Transverse colon (tissue), 4 donors: ENCODE measurements around the gene TMC3. TPM values are rescaled to one million over a fixed set of nuclear protein-coding genes. Genes with fewer than 3 reads are reported as not detected.
"Not testable (repeated sequence)": the region's sequence is repeated elsewhere in the genome, so short reads cannot be mapped to it uniquely, and the experiment has no call there.

Experiments used
- DNase-seq: peaks from one replicate; pipeline ENCODE4 v3.0.0-alpha.2; 2019
- H3K27ac ChIP-seq, 4 donors: fragments of 200-600 bp; sonication (generic); 2 replicates each; pipeline ENCODE4 v1.5.1; 2016 to 2018; ENCODE audit warnings: inconsistent platforms in 4 of 4
- H3K27me3 ChIP-seq: fragments of 200-600 bp; sonication (generic); 2 replicates; pipeline ENCODE4 v1.5.1; 2017; ENCODE audit warnings: inconsistent platforms
- H3K36me3 ChIP-seq, 4 donors: fragments of 200-600 bp; sonication (generic); 2 replicates each; pipeline ENCODE4 v1.5.1; 2017 to 2019; ENCODE audit warnings: inconsistent platforms in 4 of 4
- H3K4me1 ChIP-seq, 4 donors: fragments of 200-600 bp; sonication (generic); 2 replicates each; pipeline ENCODE4 v1.5.1; 2017 to 2020; ENCODE audit warnings: inconsistent platforms in 4 of 4
- H3K4me3 ChIP-seq, 4 donors: fragments of 200-600 bp; sonication (generic); 1 replicate in 1 of 4; 2 replicates in 3 of 4; pipeline versions ENCODE4 v1.5.1 to v1.6.1; 2017 to 2019; ENCODE audit warnings: inconsistent platforms in 4 of 4
- H3K9me3 ChIP-seq, 2 donors: fragments of 200-600 bp; sonication (generic); 2 replicates each; pipeline ENCODE4 v1.5.1; 2017 to 2019; ENCODE audit warnings: inconsistent platforms in 2 of 2
- EP300 ChIP-seq: sonication (generic); formaldehyde crosslinking; IDR thresholded peaks from one replicate; pipeline ENCODE4 v1.6.1; 2017; ENCODE audit warnings: antibody characterized with exemption, low read depth
- POLR2A ChIP-seq: fragments of 450-650 bp; IDR thresholded peaks from one replicate; pipeline ENCODE4 v1.6.1; 2016; ENCODE audit warnings: antibody characterized with exemption, mild to moderate bottlenecking, moderate library complexity
- POLR2AphosphoS5 ChIP-seq, 3 donors: sonication (generic); formaldehyde crosslinking; IDR thresholded peaks; one replicate each; pipeline ENCODE4 v1.6.1; 2016; ENCODE audit warnings: antibody characterized with exemption in 3 of 3
- WGBS, 2 donors: methylation state at CpG; one replicate each; pipeline ENCODE4 v1.1.5; 2018; ENCODE audit warnings: low coverage in 1 of 2; 5-methylcytosine and 5-hydroxymethylcytosine counted together
- in situ Hi-C, 4 donors: fragments of 200-750 bp; cut with MboI; loops; one replicate each; pipeline versions ENCODE4 v1.15.0 to v1.15.1; 2017; ENCODE audit warnings: low sequenced_read_pairs in 3 of 4, low pct_ligation_motif_present in 1 of 4, low pct_unique_long_range_greater_than_20kb in 1 of 4
- intact Hi-C: fragments of 100-400 bp; cut with DNase I; formaldehyde crosslinking; loops from one replicate; pipeline ENCODE4 v1.15.1; 2023; ENCODE audit warnings: low total_unique reads
- total RNA-seq, 4 donors: library from RNA; depleted of rRNA; stranded (reverse); fragments of >200 nt; gene quantifications; one replicate each; pipeline ENCODE4 v1.1.0, GENCODE V29; 2016
- TF ChIP-seq, protein P1 (sequence below), 5 experiments: fragments of 200-600 bp in 3 of 5; fragments of 450-650 bp in 2 of 5; sonication (generic) in 3 of 5; IDR thresholded peaks; 1 replicate in 2 of 5; 2 replicates in 3 of 5; pipeline ENCODE4 v1.5.1; 2016 to 2017; ENCODE audit warnings: antibody characterized with exemption in 5 of 5, inconsistent platforms in 3 of 5, mild to moderate bottlenecking in 2 of 5, moderate library complexity in 1 of 5

TMC3 gene
- total RNA-seq, 4 donors from 2014 or later = 0.14 to 0.64 TPM; not detected in 2

DNA sequence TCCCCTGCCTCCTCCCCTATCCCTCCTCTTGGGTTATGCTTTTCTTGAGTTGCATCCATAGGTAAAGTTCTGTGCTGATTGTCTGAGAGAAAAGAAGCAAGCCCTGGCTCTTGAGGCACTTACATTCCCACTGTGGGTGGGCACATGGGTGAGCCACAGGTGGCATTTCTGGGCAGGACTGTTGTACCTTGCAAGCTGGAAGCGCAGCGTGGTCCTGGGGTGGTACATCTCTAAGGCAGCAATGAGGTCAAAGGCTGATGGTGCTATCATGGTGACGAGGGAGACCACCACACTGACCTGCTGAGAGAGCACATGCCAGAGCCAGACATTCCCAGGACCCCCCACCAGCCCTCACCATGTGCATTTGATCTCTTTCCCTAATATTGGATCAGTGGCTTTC lies 24.7 kb downstream of the TMC3 start:
- no peak for DNase-seq
- WGBS, 2 donors = 96 to 100% methylated on average over 1 to 3 of the region's 3 CpGs
- in situ Hi-C loops = no loop called here
- intact Hi-C loops = no loop called here
- Histone ChIP-seq H3K4me1 (no peaks in the 10 kb centered on the region), H3K4me3 (no peak overlapping the region), H3K36me3 (no peaks in the 10 kb centered on the region), H3K9me3 (no peaks in the 10 kb centered on the region), H3K27me3 (no peaks in the 10 kb centered on the region), H3K27ac (no peak overlapping the region)
- no peak for TF ChIP-seq EP300
- TF ChIP-seq, protein P1, sequence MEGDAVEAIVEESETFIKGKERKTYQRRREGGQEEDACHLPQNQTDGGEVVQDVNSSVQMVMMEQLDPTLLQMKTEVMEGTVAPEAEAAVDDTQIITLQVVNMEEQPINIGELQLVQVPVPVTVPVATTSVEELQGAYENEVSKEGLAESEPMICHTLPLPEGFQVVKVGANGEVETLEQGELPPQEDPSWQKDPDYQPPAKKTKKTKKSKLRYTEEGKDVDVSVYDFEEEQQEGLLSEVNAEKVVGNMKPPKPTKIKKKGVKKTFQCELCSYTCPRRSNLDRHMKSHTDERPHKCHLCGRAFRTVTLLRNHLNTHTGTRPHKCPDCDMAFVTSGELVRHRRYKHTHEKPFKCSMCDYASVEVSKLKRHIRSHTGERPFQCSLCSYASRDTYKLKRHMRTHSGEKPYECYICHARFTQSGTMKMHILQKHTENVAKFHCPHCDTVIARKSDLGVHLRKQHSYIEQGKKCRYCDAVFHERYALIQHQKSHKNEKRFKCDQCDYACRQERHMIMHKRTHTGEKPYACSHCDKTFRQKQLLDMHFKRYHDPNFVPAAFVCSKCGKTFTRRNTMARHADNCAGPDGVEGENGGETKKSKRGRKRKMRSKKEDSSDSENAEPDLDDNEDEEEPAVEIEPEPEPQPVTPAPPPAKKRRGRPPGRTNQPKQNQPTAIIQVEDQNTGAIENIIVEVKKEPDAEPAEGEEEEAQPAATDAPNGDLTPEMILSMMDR (IDR thresholded peaks at IDR 0.05) = no peak
- no peak for TF ChIP-seq POLR2A

DNA sequence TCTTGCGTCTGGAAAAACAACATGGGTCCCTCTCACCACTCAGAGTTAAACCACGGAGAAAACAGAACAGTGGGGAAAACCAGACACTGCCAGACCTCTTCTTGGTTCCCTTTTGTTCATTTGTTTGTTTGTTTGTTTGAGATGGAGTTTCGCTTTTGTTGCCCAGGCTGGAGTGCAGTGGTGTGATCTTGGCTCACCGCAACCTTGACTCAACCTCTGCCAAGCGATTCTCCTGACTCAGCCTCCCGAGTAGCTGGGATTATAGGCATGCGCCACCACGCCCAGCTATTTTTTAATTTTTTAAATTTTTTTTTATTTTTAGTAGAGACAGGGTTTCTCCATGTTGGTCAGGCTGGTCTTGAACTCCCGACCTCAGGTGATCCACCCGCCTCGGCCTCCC lies 25.3 kb downstream of the TMC3 start:
- 86 to 89% methylated on average over 10 to 11 of the region's 11 CpGs for WGBS, 2 donors
- intact Hi-C loops, H3K9me3 ChIP-seq, in situ Hi-C loops, H3K27ac ChIP-seq, H3K4me3 ChIP-seq, H3K4me1 ChIP-seq, H3K36me3 ChIP-seq, H3K27me3 ChIP-seq, DNase-seq: not testable (repeated sequence)

DNA sequence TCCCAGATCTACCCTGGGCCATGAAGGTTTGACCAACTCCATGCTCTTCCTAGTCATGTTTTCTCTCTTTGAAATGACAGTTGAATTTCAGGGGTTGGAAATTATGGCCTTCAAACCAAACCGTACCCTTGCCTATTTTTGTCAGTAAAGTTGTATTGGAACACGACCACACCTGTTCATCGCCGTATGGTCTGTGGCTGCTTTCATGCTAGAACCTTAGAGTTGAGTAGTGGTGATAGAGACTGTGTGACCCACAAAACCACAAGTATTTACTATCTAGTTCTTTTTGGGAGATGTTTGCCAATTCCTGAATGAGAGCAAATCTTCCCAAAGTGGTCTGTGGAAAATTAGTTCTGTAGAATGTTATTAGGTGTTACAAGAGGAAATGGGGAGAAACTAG lies 26.1 kb downstream of the TMC3 start:
- intact Hi-C loops = no loop called here
- in situ Hi-C loops = no loop called here
- no peaks in the 10 kb centered on the region for H3K4me1 ChIP-seq
- WGBS, 2 donors = 83 to 100% methylated on average over 4 of the region's 4 CpGs
- TF ChIP-seq, protein P1 (IDR thresholded peaks at IDR 0.05) = no peak
- TF ChIP-seq EP300 = no peak
- TF ChIP-seq POLR2AphosphoS5 (IDR thresholded peaks at IDR 0.05) = no peak
- no peak for TF ChIP-seq POLR2A
- H3K36me3 ChIP-seq = no peaks in the 10 kb centered on the region
- H3K9me3 ChIP-seq = no peaks in the 10 kb centered on the region
- DNase-seq = no peak
- H3K27ac ChIP-seq = no peak overlapping the region
- H3K27me3 ChIP-seq = no peaks in the 10 kb centered on the region
- H3K4me3 ChIP-seq = no peak overlapping the region

DNA sequence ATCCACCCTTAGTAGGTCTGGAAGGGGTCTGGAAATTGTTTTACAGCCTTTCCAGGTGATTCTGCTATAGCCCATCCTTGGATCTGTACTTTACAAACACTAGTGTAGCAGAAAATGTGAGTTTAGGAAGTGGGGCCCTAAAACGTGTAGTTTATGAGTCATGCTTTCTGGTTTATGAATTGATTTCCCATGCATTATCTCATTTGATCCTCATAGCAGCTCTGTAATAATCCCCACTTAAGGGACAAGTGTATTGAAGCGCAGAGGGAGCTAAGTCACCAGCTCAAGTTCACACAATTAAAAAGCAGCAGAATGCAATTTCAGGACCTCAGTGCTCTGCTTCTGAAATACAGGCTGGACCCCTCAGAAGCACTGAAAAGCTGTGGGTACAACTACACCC lies 27.4 kb downstream of the TMC3 start:
- Histone ChIP-seq H3K27ac (no peak overlapping the region), H3K9me3 (no peaks in the 10 kb centered on the region), H3K4me1 (no peaks in the 10 kb centered on the region), H3K36me3 (no peaks in the 10 kb centered on the region), H3K27me3 (no peaks in the 10 kb centered on the region), H3K4me3 (no peak overlapping the region)
- intact Hi-C loops (no loop called here), in situ Hi-C loops (no loop called here)
- WGBS, 2 donors = 0 to 50% methylated on average over 1 to 2 of the region's 2 CpGs
- no peak for TF ChIP-seq EP300
- TF ChIP-seq POLR2A = no peak
- TF ChIP-seq, protein P1 (IDR thresholded peaks at IDR 0.05) = no peak
- TF ChIP-seq POLR2AphosphoS5 (IDR thresholded peaks at IDR 0.05) = no peak
- DNase-seq = no peak

DNA sequence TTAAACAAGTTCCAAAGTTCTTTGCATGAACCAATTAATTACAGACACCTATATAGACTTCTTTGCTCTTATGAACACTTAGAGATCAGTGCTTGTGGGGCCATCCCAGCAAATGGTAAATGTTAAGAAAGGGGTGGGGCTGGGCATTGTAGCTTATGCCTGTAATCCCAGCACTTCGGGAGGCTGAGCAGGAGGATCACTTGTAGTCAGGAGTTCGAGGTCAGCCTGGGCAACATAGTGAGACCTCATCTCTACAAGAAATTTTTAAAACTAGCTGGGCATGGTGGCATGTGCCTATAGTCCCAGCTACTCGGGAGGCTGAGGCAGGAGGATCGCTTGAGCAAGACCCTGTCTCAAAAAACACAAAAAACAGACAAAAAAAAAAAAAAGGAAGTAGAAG lies 30.6 kb downstream of the TMC3 start:
- H3K4me1 ChIP-seq = peaks cover 0 to 10% (median under 1%) of the 10 kb centered on the region in 4 donors
- H3K4me3 ChIP-seq = no peak overlapping the region
- intact Hi-C loops = no loop called here
- no peaks in the 10 kb centered on the region for H3K9me3 ChIP-seq
- TF ChIP-seq, protein P1 (IDR thresholded peaks at IDR 0.05) = no peak
- no peak for TF ChIP-seq POLR2A
- TF ChIP-seq POLR2AphosphoS5 (IDR thresholded peaks at IDR 0.05) = no peak
- no peak for TF ChIP-seq EP300
- no peak overlapping the region for H3K27ac ChIP-seq
- H3K36me3 ChIP-seq = no peaks in the 10 kb centered on the region
- 86 to 94% methylated on average over 2 to 4 of the region's 4 CpGs for WGBS, 2 donors
- H3K27me3 ChIP-seq = no peaks in the 10 kb centered on the region
- DNase-seq = no peak
- in situ Hi-C loops = no loop called here
